DND-41 (cell line): ENCODE measurements around the gene SPATC1L.
"Not testable (repeated sequence)": the region's sequence is repeated elsewhere in the genome, so short reads cannot be mapped to it uniquely, and the experiment has no call there.

Experiments used
- ATAC-seq: fragments of 200-7000 bp; cut with Tn5 transposase; 3 replicates; pipeline ENCODE4 v1.9.1; 2021; ENCODE audit warnings: low read depth; ENCODE audit not compliant: insufficient read depth
- DNase-seq: peaks from one replicate; pipeline ENCODE4 v3.0.0-alpha.2; 2020
- H2AFZ ChIP-seq: 2 replicates; pipeline ENCODE4 v1.6.0; 2012; ENCODE audit warnings: low read depth, low read length
- H3K27ac ChIP-seq: 2 replicates; pipeline ENCODE4 v1.5.1; 2012; ENCODE audit warnings: low read length, inconsistent platforms
- H3K27me3 ChIP-seq: fragments of 200-600 bp; sonication (generic); 2 replicates; pipeline ENCODE4 v1.6.0; 2012; ENCODE audit warnings: low read length, mild to moderate bottlenecking, inconsistent platforms; ENCODE audit not compliant: insufficient read depth, poor library complexity
- H3K36me3 ChIP-seq: 2 replicates; pipeline ENCODE4 v1.5.1; 2012; ENCODE audit warnings: low read length, inconsistent platforms; ENCODE audit not compliant: insufficient read depth
- H3K4me1 ChIP-seq: 2 replicates; pipeline ENCODE4 v1.5.1; 2012; ENCODE audit warnings: mild to moderate bottlenecking, low read length; ENCODE audit not compliant: insufficient read depth
- H3K4me2 ChIP-seq: 2 replicates; pipeline ENCODE4 v1.6.0; 2012; ENCODE audit warnings: mild to moderate bottlenecking, moderate library complexity, low read length, inconsistent platforms; ENCODE audit not compliant: insufficient read depth
- H3K4me3 ChIP-seq, 2 experiments: fragments of 200-600 bp in 1 of 2; shearing (Covaris generic) in 1 of 2; 2 replicates each; pipeline ENCODE4 v1.5.1; 2012 to 2016; ENCODE audit warnings: inconsistent platforms in 2 of 2, low read length in 2 of 2, mild to moderate bottlenecking in 2 of 2, low read depth in 1 of 2, moderate library complexity in 1 of 2
- H3K79me2 ChIP-seq: 2 replicates; pipeline ENCODE4 v1.6.0; 2012; ENCODE audit warnings: low read length, inconsistent platforms; ENCODE audit not compliant: insufficient read depth
- H3K9ac ChIP-seq: 2 replicates; pipeline ENCODE4 v1.6.0; 2012; ENCODE audit warnings: low read depth, mild to moderate bottlenecking, inconsistent platforms, low read length, moderate library complexity
- H3K9me3 ChIP-seq: 2 replicates; pipeline ENCODE4 v1.5.1; 2012; ENCODE audit warnings: low read length, moderate library complexity, mild to moderate bottlenecking, inconsistent platforms; ENCODE audit not compliant: insufficient read depth, severe bottlenecking
- H4K20me1 ChIP-seq: 2 replicates; pipeline ENCODE4 v1.6.0; 2012; ENCODE audit warnings: low read length; ENCODE audit not compliant: insufficient read depth
- CTCF ChIP-seq: IDR thresholded peaks from 2 replicates; pipeline ENCODE4 v1.5.1; 2012; ENCODE audit warnings: borderline replicate concordance, low read length, moderate library complexity, mild to moderate bottlenecking; ENCODE audit not compliant: poor library complexity, severe bottlenecking; ENCODE audit errors: extremely low read depth
- EZH2 ChIP-seq: IDR thresholded peaks from 3 replicates; pipeline ENCODE4 v1.6.1; 2012; ENCODE audit warnings: borderline replicate concordance, low read depth, mild to moderate bottlenecking, moderate library complexity, low read length, inconsistent platforms; ENCODE audit not compliant: severe bottlenecking

The SPATC1L gene

GRCh38 chr21:46185716-46186115, 1.5 kb upstream of the SPATC1L start:
- Histone ChIP-seq H3K4me3 (no peak overlapping the region), H3K27ac (no peak overlapping the region), H3K36me3 (peaks cover 22% of the 10 kb centered on the region), H3K9ac (no peak overlapping the region), H3K4me1 (peaks cover 8% of the 10 kb centered on the region), H3K79me2 (no peaks in the 10 kb centered on the region), H3K27me3 (no peaks in the 10 kb centered on the region), H4K20me1 (no peaks in the 10 kb centered on the region), H3K9me3 (no peaks in the 10 kb centered on the region), H3K4me2 (no peak overlapping the region), H2AFZ (no peak overlapping the region)
- no peak for DNase-seq
- TF ChIP-seq CTCF = no peak
- TF ChIP-seq EZH2 = no peak
- ATAC-seq = no peak

- Histone ChIP-seq H3K79me2 (no peaks in the 10 kb centered on the region), H3K9ac (no peak overlapping the region), H3K27ac (no peak overlapping the region), H3K9me3 (no peaks in the 10 kb centered on the region), H2AFZ (0 out of 2 replicates have a peak overlapping the region, but pooled peaks have one; percentile 1), H3K4me3 (peak overlapping the region in 1 of 2 experiments; percentile 26; a peak in 1 of 4 replicates), H3K27me3 (no peaks in the 10 kb centered on the region), H4K20me1 (no peaks in the 10 kb centered on the region), H3K4me1 (peaks cover 8% of the 10 kb centered on the region), H3K4me2 (peak overlapping the region; percentile 43), H3K36me3 (peaks cover 14% of the 10 kb centered on the region)
- no peak for TF ChIP-seq CTCF
- TF ChIP-seq EZH2 = no peak
- DNase-seq = peak; percentile 64
- peak; percentile 89 for ATAC-seq
Observed at GRCh38 chr21:46184625-46185555, 631 bp upstream of the SPATC1L start.

- not testable (repeated sequence) for H3K27me3 ChIP-seq, H3K4me3 ChIP-seq, ATAC-seq, DNase-seq, H3K4me2 ChIP-seq, H3K9ac ChIP-seq, H4K20me1 ChIP-seq, H3K4me1 ChIP-seq, H3K36me3 ChIP-seq, H3K79me2 ChIP-seq, H2AFZ ChIP-seq, H3K27ac ChIP-seq, H3K9me3 ChIP-seq
Observed at GRCh38 chr21:46183337-46183909, 836 bp downstream of the SPATC1L start.
